Glomerular endothelial cell (primary cell): Measurements from ENCODE around the gene NDFIP1. TPM values are rescaled to one million over a fixed set of nuclear protein-coding genes. Genes with fewer than 3 reads are reported as not detected.
A peak's percentile ranks its signal among the peaks of the same experiment; 100 is the strongest.
"Not testable (repeated sequence)": the region's sequence is repeated elsewhere in the genome, so short reads cannot be mapped to it uniquely, and the experiment has no call there.

ENCODE experiments used
- DNase-seq: peaks from one replicate; pipeline ENCODE4 v3.0.0-alpha.2; 2011; ENCODE audit warnings: low read depth, low spot score; ENCODE audit errors: extremely low read depth
- total RNA-seq: library from RNA; depleted of rRNA; stranded (reverse); fragments of >200 nt; gene quantifications from 2 replicates; pipeline ENCODE4 v1.2.3, GENCODE V29; 2015

Gene NDFIP1
- 55.2 and 56.0 TPM in 2 replicates for total RNA-seq

GRCh38 chr5:142108432-142109330 lies at the start of gene NDFIP1:
Gene NDFIP1, plus strand, starts transcription at chr5:142108779. Its CDS starts 196 bp downstream, at chr5:142108975.
- no peak for DNase-seq

GRCh38 chr5:142059304-142059940 lies 49.2 kb upstream of the NDFIP1 start:
- DNase-seq = no peak

- no peak for DNase-seq
Measured at GRCh38 chr5:142063376-142063775, 45.2 kb upstream of the NDFIP1 start.

GRCh38 chr5:142063878-142064331 lies 44.7 kb upstream of the NDFIP1 start:
- peak; percentile 27 for DNase-seq

GRCh38 chr5:142065273-142065672 lies 43.3 kb upstream of the NDFIP1 start:
- no peak for DNase-seq

GRCh38 chr5:142069606-142070399 lies 38.8 kb upstream of the NDFIP1 start:
- no peak for DNase-seq

- no peak for DNase-seq
Measured at GRCh38 chr5:142070734-142071133, 37.8 kb upstream of the NDFIP1 start.

- DNase-seq = no peak
Measured at GRCh38 chr5:142072488-142072887, 36.1 kb upstream of the NDFIP1 start.

- no peak for DNase-seq
Measured at GRCh38 chr5:142073362-142073988, 35.1 kb upstream of the NDFIP1 start.

- DNase-seq = no peak
Measured at GRCh38 chr5:142074006-142074405, 34.6 kb upstream of the NDFIP1 start.

GRCh38 chr5:142078221-142078620 lies 30.4 kb upstream of the NDFIP1 start:
- no peak for DNase-seq

- DNase-seq = no peak
Measured at GRCh38 chr5:142078706-142079105, 29.9 kb upstream of the NDFIP1 start.

- no peak for DNase-seq
Measured at GRCh38 chr5:142079306-142079721, 29.3 kb upstream of the NDFIP1 start.

- DNase-seq = no peak
Measured at GRCh38 chr5:142080248-142080647, 28.3 kb upstream of the NDFIP1 start.

- DNase-seq = no peak
Measured at GRCh38 chr5:142082182-142082781, 26.3 kb upstream of the NDFIP1 start.

GRCh38 chr5:142086229-142086628 lies 22.4 kb upstream of the NDFIP1 start:
- DNase-seq = no peak

GRCh38 chr5:142086679-142087078 lies 21.9 kb upstream of the NDFIP1 start:
- no peak for DNase-seq

GRCh38 chr5:142087920-142088679 lies 20.5 kb upstream of the NDFIP1 start:
- DNase-seq = no peak

GRCh38 chr5:142088855-142089479 lies 19.6 kb upstream of the NDFIP1 start:
- DNase-seq = not testable (repeated sequence)
